ENCODE results near the gene FGB.
A peak's percentile ranks its signal among the peaks of the same experiment; 100 is the strongest.
"Not testable (repeated sequence)": the region's sequence is repeated elsewhere in the genome, so short reads cannot be mapped to it uniquely, and the experiment has no call there.

The FGB gene

DNA sequence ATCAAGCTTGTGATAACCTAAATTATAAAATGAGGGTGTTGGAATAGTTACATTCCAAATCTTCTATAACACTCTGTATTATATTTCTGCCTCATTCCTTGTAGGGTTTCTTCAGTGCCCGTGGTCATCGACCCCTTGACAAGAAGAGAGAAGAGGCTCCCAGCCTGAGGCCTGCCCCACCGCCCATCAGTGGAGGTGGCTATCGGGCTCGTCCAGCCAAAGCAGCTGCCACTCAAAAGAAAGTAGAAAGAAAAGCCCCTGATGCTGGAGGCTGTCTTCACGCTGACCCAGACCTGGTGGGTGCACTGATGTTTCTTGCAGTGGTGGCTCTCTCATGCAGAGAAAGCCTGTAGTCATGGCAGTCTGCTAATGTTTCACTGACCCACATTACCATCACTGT lies 2.9 kb downstream of the FGB start:
- no peak for DNase-seq

DNA sequence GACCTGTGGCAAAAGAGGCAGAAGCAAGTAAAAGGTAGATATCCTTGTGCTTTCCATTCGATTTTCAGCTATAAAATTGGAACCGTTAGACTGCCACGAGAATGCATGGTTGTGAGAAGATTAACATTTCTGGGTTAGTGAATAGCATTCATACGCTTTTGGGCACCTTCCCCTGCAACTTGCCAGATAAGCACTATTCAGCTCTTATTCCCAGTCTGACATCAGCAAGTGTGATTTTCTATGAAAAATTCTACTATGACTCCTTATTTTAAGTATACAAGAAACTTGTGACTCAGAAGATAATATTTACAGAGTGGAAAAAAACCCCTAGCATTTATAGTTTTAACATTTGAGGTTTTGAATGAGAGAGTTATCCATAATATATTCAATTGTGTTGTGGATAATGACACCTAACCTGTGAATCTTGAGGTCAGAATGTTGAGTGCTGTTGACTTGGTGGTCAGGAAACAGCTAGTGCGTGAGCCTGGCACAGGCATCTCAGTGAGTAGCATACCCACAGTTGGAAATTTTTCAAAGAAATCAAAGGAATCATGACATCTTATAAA lies 3.9 kb downstream of the FGB start:
- DNase-seq = no peak

- no peak for DNase-seq
Measured at GRCh38 chr4:154569028-154569427, 6.2 kb downstream of the FGB start.

DNA sequence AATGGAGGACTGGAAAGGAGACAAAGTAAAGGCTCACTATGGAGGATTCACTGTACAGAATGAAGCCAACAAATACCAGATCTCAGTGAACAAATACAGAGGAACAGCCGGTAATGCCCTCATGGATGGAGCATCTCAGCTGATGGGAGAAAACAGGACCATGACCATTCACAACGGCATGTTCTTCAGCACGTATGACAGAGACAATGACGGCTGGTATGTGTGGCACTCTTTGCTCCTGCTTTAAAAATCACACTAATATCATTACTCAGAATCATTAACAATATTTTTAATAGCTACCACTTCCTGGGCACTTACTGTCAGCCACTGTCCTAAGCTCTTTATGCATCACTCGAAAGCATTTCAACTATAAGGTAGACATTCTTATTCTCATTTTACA lies 6.8 kb downstream of the FGB start:
- DNase-seq = no peak

DNA sequence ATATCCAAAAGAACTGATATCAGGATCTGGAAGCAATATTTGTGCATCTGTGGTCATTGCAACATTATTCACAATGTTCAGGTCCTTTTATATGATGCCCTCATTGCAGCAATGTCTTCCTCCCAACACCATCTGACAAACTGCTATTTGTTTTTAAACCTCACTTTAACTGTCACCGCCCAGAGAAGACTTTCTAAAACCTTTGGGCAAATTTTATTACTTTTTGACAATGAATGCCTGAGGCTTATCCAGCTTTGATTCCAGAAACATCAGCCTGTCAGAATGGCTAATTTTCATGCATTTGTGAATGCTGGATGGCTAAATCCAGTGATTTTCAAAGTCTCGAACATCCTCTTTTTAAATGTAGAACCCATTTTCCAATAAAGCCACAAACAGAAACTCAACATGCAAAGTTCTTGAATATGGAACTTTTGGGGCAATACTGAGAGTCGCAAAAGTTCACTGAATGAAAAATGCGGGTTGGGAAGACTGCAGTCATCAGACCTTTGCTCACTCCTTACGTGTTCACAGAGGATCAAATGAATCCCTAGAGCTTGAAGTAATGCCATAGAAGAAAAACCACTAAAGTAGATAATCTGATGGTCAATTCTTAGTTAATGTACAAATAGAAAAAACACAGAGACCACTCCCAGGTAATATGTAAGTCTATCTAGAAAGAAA lies 10.5 kb downstream of the FGB start:
- no peak for DNase-seq

DNA sequence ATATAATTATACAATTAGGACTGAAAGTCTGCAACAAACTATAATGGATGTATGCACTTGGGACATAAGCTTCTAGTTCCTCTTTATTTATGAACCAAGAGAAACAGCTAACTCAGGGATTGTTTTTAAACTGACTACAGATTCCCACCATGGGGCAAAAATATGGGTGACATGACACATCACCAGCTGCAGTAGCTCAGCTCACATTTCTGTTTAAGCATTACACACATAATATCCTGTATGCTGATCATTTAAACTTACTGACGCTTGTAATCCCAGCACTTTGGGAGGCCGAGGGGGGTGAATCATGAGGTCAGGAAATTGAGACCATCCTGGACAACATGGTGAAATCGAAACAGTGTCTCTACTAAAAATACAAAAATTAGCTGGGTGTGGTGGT lies 11.5 kb downstream of the FGB start:
- no peak for DNase-seq

- no peak for DNase-seq
Measured at GRCh38 chr4:154577324-154577723, 14.5 kb downstream of the FGB start.

DNA sequence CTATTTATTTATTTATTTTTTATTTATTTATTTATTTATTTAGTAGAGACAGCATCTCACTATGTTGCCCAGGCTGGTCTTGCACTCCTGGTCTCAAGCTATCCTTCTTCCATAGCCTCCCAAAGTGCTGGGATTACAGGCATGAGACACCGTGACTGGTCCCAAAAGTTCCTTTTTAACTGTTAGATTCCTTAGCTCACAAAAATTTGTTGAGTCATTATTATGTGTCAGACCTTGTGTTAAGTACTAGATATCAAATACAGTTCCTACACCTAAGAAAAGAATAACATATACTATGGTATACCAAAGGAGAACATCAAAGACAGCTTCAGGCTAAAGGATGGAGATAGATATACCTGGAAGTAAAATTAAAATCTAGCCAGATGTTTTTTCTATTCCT lies 16.1 kb downstream of the FGB start:
- no peak for DNase-seq

GRCh38 chr4:154579927-154580326 lies 17.1 kb downstream of the FGB start:
- DNase-seq = no peak

GRCh38 chr4:154582723-154583122 lies 19.9 kb downstream of the FGB start:
- no peak for DNase-seq

DNA sequence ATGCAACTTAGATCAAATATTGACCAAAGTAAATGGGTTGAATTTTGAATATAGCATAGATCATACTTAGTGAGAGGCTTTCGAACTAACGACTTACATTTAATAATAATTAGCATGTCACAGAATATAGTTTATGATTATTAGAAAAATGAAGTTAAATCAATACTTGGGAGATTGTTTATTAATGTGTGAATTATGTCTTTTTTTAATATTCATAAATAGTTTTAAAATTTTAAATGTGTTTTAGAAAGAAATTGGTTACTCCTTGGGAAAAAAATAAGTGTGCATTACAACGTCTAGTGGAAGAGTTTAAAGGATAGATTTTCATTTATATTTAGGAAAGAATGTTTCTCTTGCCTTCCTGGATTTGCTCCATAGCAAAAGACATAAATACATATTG lies 20.4 kb downstream of the FGB start:
- no peak for DNase-seq

DNA sequence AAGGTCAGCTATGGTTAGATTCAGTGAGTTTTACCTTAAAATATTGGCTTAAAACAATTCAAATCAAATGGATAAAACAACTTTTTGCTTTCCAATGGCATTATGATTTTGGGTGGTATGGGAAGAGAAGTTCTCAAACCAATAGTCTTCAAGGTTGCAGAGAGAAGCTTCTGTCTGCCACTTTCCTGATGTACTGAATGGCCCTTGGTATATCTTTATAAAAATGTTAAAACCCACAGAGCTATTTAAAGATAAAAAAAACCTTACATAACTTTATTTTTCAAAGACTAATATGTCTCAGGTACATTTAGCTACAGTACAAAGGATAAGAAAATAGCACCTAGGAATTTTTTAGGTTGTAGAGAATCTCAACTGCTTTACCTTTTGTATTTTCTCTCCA lies 20.9 kb downstream of the FGB start:
- DNase-seq = no peak

DNA sequence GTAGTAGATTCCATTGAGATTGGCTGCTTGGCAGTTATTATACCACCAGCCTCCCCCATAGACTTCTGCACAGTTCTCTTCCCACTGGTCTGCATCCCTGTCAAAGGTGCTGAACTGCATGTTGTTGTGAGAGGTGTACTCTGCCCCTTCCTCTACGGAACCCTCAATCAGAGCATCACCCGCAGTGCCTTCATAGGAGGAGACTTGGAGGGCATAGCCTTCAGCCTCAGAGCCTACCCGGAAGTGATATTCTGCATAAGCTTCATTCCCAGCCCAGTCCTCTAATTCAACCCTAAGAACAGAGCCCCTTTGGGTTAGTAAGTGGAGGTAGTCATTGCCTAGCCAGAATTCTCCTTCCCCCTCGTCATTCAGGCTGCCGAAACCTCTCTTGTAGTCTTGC lies 21.4 kb downstream of the FGB start:
- DNase-seq = peak in 1 of 56 donors; percentile 0

DNA sequence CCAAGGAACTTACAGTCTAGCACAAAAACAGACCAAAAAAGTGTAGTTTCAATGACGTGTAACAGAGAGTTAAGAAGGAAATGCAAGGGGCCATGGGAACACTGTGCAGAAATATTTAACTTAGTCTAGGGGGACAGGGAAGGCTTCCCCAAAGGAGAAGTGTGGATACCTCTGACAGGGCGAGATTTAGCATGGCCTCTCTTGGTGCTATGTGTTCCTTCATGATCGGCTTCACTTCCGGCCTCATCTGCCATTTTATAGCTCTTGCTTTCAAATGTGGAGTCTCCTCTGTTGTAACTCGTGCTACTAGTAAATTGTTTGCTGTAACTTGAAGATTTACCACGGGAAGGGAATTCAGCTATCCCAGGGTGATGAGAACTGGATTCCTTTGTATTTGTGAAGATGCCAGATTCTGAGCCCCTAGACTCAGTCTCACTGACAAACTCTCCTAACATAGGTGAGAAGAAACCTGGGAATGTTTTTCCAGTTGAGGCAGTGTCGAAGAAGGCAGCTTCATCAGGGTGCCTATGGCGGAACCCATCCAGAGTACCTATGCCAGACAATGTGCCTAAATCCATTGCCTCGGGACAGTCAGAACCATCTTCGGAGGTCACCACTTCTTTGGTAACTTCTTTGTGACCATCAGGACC lies 22.7 kb downstream of the FGB start:
- no peak for DNase-seq

DNA sequence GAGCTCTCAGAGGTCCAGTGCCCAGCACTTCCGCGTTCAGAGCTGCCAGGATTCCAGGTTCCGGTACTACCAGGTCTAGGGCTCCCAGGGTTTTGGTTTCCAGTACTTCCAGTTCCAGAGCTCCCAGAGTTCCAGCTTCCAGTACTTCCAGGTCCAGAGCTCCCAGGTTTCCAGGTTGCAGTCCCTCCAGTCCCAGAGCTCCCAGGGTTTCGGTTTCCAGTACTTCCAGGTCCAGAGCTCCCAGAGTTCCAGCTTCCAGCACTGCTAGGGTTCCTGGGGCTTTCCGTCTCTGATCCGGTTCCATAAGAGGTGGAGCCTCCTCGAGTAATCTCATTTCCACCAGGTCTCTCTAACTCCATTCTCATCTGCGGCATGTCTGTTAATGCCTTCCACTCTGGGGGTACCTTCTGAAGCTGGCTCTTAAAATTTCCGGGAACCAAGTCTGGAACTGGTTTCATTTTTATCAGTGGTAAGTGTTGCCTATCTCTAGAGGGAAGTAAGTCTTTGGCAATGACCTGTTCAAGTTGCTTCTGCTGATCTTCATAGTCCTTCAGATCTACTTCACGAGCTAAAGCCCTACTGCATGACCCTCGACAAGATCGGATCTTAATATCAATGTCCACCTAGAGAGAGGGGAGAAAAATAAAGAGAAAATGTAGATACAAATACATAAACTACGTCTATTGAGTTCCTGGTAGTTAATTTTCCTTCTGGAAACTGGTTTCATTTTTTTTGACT lies 23.7 kb downstream of the FGB start:
- no peak for DNase-seq

DNA sequence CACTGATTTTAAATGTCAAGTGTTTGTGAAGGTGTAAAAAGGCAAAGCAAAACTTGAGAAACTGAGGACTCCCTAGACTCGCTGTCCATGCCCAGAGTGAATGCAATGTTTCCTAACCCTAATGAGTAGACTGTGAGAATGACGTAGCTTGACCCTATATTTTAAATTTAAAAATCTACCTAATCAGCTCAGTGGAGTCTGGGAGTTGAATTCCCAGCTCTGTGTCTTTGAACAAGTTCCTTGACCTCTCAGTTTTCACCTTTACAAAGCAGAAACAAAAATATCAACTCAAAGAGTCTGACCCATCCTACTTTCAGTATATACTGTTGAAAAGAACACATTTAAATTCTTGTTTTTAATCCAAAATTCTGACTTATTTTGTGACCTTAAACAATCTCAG lies 25.4 kb downstream of the FGB start:
- no peak for DNase-seq

GRCh38 chr4:154589296-154590197 lies 26.7 kb downstream of the FGB start:
- DNase-seq = no peak

- no peak for DNase-seq
Measured at GRCh38 chr4:154590329-154591006, 27.7 kb downstream of the FGB start, which contains the start of gene FGA. Gene FGA (minus strand): TSS chr4:154590742. CDS start chr4:154590687, 55 bp downstream.

DNA sequence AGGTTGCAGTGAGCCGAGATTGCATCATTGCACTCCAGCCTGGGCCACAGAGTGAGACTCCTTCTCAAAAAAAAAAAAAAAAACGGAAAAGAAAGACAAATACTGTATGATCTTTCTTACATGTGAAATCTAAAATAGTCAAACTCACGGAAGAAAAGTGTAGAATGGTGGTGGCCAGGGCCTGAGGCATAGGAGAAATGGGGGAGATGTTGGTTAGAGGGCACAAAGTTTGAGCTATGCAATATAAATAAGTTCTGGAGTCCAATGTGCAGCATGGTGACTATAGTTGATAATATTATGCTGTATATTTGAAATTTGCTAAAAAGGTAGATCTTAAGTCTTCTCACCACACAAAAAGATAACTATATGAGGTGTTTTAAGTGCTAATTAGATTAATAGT lies 29.1 kb downstream of the FGB start:
- DNase-seq = no peak

DNA sequence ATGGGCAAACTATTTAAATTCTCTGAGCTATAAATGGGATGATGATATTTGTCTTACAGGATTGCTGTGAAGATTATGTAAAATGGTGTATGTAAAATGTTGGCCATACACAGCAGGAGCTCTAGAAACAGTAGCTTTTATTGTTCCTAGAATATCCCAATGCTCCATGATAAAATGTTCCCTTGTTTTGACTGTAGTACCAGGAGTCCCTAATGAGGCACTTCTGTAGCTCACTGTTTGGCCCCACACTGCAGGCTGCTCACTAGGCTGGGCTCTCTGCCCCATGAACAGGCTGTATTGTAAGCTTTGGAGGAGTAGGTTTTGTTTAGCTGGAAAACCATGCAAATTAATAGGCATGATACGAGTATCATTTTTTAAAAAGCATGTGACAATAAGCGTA lies 31.1 kb downstream of the FGB start:
- DNase-seq = peak in 37 of 56 donors; percentile 1 to 75 (median 18)

- DNase-seq = not testable (repeated sequence)
Measured at GRCh38 chr4:154594343-154594742, 31.5 kb downstream of the FGB start.
